ENCODE measurements around the gene NTHL1.

- TF ChIP-seq POLR2A (IDR thresholded peaks at IDR 0.05) (no peak), CTCF (IDR thresholded peaks at IDR 0.05) (no peak)
Observed at GRCh38 chr16:2015117-2015946, 32.3 kb downstream of the NTHL1 start.

Measured in testis (tissue), 2 donors.